HepG2 (cell line): ENCODE measurements around the gene TRAPPC10. TPM values are rescaled to one million over a fixed set of nuclear protein-coding genes. Genes with fewer than 3 reads are reported as not detected.

Experiments used
- ATAC-seq: fragments of 200-7000 bp; cut with Tn5 transposase; 3 replicates; pipeline ENCODE4 v1.9.1; 2020; ENCODE audit warnings: mild to moderate bottlenecking, moderate library complexity
- BruUV-seq: library from RNA; stranded (reverse); fragments of 400-500 nt; replicated peaks from 2 replicates; lab custom pipeline; 2021; lab: Mats Ljungman, UMichigan
- CTCF ChIA-PET: fragments of 300-600 bp; formaldehyde crosslinking; extraction: SDS; loops from one replicate; lab custom pipeline; 2021; ENCODE audit warnings: low total read pairs, inconsistent platforms, low intra/inter-chr PET ratio; lab: Yijun Ruan, JAX
- POLR2A ChIA-PET: fragments of 350-600 bp; sonication (Branson Sonifier 250); formaldehyde crosslinking; loops from one replicate; lab custom pipeline; 2020; ENCODE audit warnings: antibody characterized with exemption, inconsistent platforms; lab: Yijun Ruan, JAX
- DNase-seq: peaks from one replicate; pipeline ENCODE4 v3.0.0-alpha.2; 2015; ENCODE audit warnings: low spot score
- FAIRE-seq: peaks from 3 replicates; lab custom pipeline; 2011; peaks lifted over from hg19 to GRCh38; lab: Jason Lieb, UNC
- H2AFZ ChIP-seq: one replicate; pipeline ENCODE4 v1.6.1; 2011; ENCODE audit warnings: low read length, inconsistent platforms
- H3K27ac ChIP-seq: fragments of 300-600 bp; 3 replicates; pipeline ENCODE4 v1.8.0; 2011; ENCODE audit warnings: mixed run types, mild to moderate bottlenecking, mixed read lengths, low read length, inconsistent platforms; ENCODE audit not compliant: insufficient read depth; ENCODE audit errors: extremely low read length
- H3K27me3 ChIP-seq, 2 experiments: fragments of 200-600 bp in 1 of 2; 2 replicates in 1 of 2; 3 replicates in 1 of 2; pipeline versions ENCODE4 v1.6.0 to v1.8.0; 2011; ENCODE audit warnings: low read length in 2 of 2, mild to moderate bottlenecking in 2 of 2, moderate library complexity in 2 of 2, inconsistent platforms in 1 of 2; ENCODE audit not compliant: insufficient read depth in 2 of 2, control insufficient read depth in 1 of 2
- H3K36me3 ChIP-seq, 2 experiments: fragments of 200-600 bp in 1 of 2; replicated peaks in 1 of 2; 2 replicates in 1 of 2; 3 replicates in 1 of 2; pipeline versions ENCODE4 v1.5.1 to v1.8.0; 2011; ENCODE audit warnings: low read length in 2 of 2, inconsistent platforms in 1 of 2; ENCODE audit not compliant: insufficient read depth in 2 of 2, control insufficient read depth in 1 of 2
- H3K4me1 ChIP-seq: 2 replicates; pipeline ENCODE4 v1.5.1; 2012; ENCODE audit warnings: low read length, inconsistent platforms; ENCODE audit not compliant: insufficient read depth
- H3K4me2 ChIP-seq: 2 replicates; pipeline ENCODE4 v1.6.0; 2011; ENCODE audit warnings: low read depth, low read length, inconsistent platforms
- H3K4me3 ChIP-seq, 3 experiments: fragments of 200-600 bp in 1 of 3; sonication (generic), shearing (Covaris generic) in 1 of 3; replicated peaks in 1 of 3; 2 replicates each; pipeline ENCODE4 v1.5.1; 2011 to 2016; ENCODE audit warnings: low read length in 3 of 3, inconsistent platforms in 2 of 3, low read depth in 2 of 3, mild to moderate bottlenecking in 2 of 3, control low read depth in 1 of 3, mixed read lengths in 1 of 3; ENCODE audit not compliant: insufficient read depth in 1 of 3
- H3K79me2 ChIP-seq: one replicate; pipeline ENCODE4 v1.6.1; 2011; ENCODE audit warnings: low read length, inconsistent platforms; ENCODE audit not compliant: insufficient read depth
- H3K9ac ChIP-seq: 2 replicates; pipeline ENCODE4 v1.6.0; 2011; ENCODE audit warnings: mild to moderate bottlenecking, low read depth, low read length, inconsistent platforms; ENCODE audit not compliant: insufficient read depth
- H3K9me3 ChIP-seq: 2 replicates; pipeline ENCODE4 v1.5.1; 2012; ENCODE audit warnings: mild to moderate bottlenecking, low read length
- H4K20me1 ChIP-seq: 2 replicates; pipeline ENCODE4 v1.6.0; 2011; ENCODE audit warnings: inconsistent platforms, mild to moderate bottlenecking, low read length, moderate library complexity; ENCODE audit not compliant: insufficient read depth
- DNMT3B ChIP-seq: conservative IDR thresholded peaks from 2 replicates; pipeline ENCODE4 v1.6.1; 2016; ENCODE audit warnings: missing biosample characterization, control low read depth
- HMG20A ChIP-seq: IDR thresholded peaks from 2 replicates; pipeline ENCODE4 v1.6.1; 2016; ENCODE audit warnings: borderline replicate concordance
- SIN3A ChIP-seq: IDR thresholded peaks from 2 replicates; pipeline ENCODE4 v1.6.1; 2011; ENCODE audit warnings: low read depth, mild to moderate bottlenecking, control low read depth, low read length, borderline replicate concordance
- SIN3B ChIP-seq: fragments of 150-350 bp; IDR thresholded peaks from 2 replicates; pipeline ENCODE4 v1.6.1; 2014; ENCODE audit warnings: low read length
- SPEN ChIP-seq: sonication (generic); formaldehyde crosslinking; IDR thresholded peaks from 2 replicates; pipeline ENCODE4 v1.5.1; 2020; ENCODE audit warnings: low read depth, mild to moderate bottlenecking, missing genetic modification reagents
- TFDP2 ChIP-seq: sonication (generic); formaldehyde crosslinking; IDR thresholded peaks from 2 replicates; pipeline ENCODE4 v1.4.0; 2020; ENCODE audit warnings: missing genetic modification reagents
- ZFX ChIP-seq: sonication (generic); formaldehyde crosslinking; IDR thresholded peaks from 2 replicates; pipeline ENCODE4 v1.4.0; 2020; ENCODE audit warnings: mild to moderate bottlenecking, low read depth, missing genetic modification reagents, moderate library complexity
- ZNF354B ChIP-seq: sonication (generic); formaldehyde crosslinking; IDR thresholded peaks from 2 replicates; pipeline ENCODE4 v1.8.0; 2022; ENCODE audit warnings: mild to moderate bottlenecking, missing genetic modification reagents
- ZNF629 ChIP-seq: sonication (generic); formaldehyde crosslinking; conservative IDR thresholded peaks from 2 replicates; pipeline ENCODE4 v1.5.0; 2020; ENCODE audit warnings: missing genetic modification reagents
- ZNF878 ChIP-seq: sonication (generic); formaldehyde crosslinking; IDR thresholded peaks from 2 replicates; pipeline ENCODE4 v1.8.1; 2023; ENCODE audit warnings: mild to moderate bottlenecking, missing genetic modification reagents, moderate library complexity
- WGBS: methylation state at CpG from one replicate; pipeline ENCODE4 v1.1.6; 2017; ENCODE audit warnings: low lambda C conversion rate; 5-methylcytosine and 5-hydroxymethylcytosine counted together
- in situ Hi-C: cut with HindIII; loops from 2 replicates; pipeline ENCODE4 v1.10.0; 2017; ENCODE audit warnings: low pct_unique_long_range_greater_than_20kb; ENCODE audit not compliant: extremely low pct_ligation_motif_present
- intact Hi-C: fragments of 100-400 bp; cut with micrococcal nuclease; formaldehyde crosslinking; loops from one replicate; pipeline ENCODE4 v1.10.0; 2022; ENCODE audit not compliant: unreplicated experiment
- polyA plus RNA-seq, 8 experiments: library from polyadenylated mRNA; depleted of rRNA in 3 of 8; stranded (reverse) in 7 of 8; unstranded in 1 of 8; fragments of >200 nt; fragmentation: Illumina TruSeq in 4 of 8; extraction: Trizol in 4 of 8; gene quantifications; 2 replicates each; pipeline versions ENCODE4 v1.2.1 to v1.2.3, GENCODE V29; 2011 to 2016; ENCODE audit warnings: low read depth in 4 of 8, missing spikeins in 1 of 8, mixed read lengths in 1 of 8; ENCODE audit not compliant: insufficient read depth in 1 of 8
- total RNA-seq, 5 experiments: library from RNA; depleted of rRNA; stranded (reverse); fragments of >200 nt; fragmentation: Illumina TruSeq; extraction: Trizol; gene quantifications; 2 replicates each; pipeline ENCODE4 v1.2.3, GENCODE V29; 2016; ENCODE audit warnings: low read depth in 1 of 5

Gene TRAPPC10
- total and polyA plus RNA-seq, 2 of the 13 experiments (the other 11 are each of a cell fraction or from before 2014, with no cell fraction given): 10.6 to 16.5 TPM

- FAIRE-seq (no peak), ATAC-seq (no peak), DNase-seq (no peak)
- in situ Hi-C loops: no loop called here
- ChIA-PET POLR2A (no interaction called here), CTCF (no interaction called here)
- Histone ChIP-seq H3K9me3 (no peaks in the 10 kb centered on the region), H3K27ac (no peak overlapping the region), H2AFZ (no peak overlapping the region), H3K36me3 (no peaks in the 10 kb centered on the region), H3K9ac (no peak overlapping the region), H3K4me1 (peaks cover 23% of the 10 kb centered on the region), H3K27me3 (peaks cover 0 to 9% of the 10 kb centered on the region in 2 experiments; a peak in 3 of 5 replicates), H3K79me2 (no peaks in the 10 kb centered on the region), H4K20me1 (no peaks in the 10 kb centered on the region), H3K4me2 (no peak overlapping the region), H3K4me3 (no peak overlapping the region)
- WGBS: 81% methylated on average over 13 of the region's 13 CpGs
- TF ChIP-seq DNMT3B (CRISPR knock-in tag): no peak
- no peak for TF ChIP-seq ZNF354B (CRISPR knock-in tag)
- no peak for TF ChIP-seq ZFX
- no peak for TF ChIP-seq ZNF629 (CRISPR knock-in tag)
- TF ChIP-seq ZNF878 (CRISPR knock-in tag): no peak
- no peak for TF ChIP-seq HMG20A (CRISPR knock-in tag)
- no peak for TF ChIP-seq TFDP2 (CRISPR knock-in tag)
- no peak for TF ChIP-seq SPEN (CRISPR knock-in tag)
- no peak for TF ChIP-seq SIN3B
- no peak for TF ChIP-seq SIN3A
- intact Hi-C loops: no loop called here
- BruUV-seq: no TSS peak
Observed at GRCh38 chr21:44005071-44005470, 7.0 kb upstream of the TRAPPC10 start.
